IMR-90 (cell line): ENCODE data around the gene LCN2. TPM values are rescaled to one million over a fixed set of nuclear protein-coding genes. Genes with fewer than 3 reads are reported as not detected.

Source experiments
- ATAC-seq: fragments of 200-7000 bp; cut with Tn5 transposase; 2 replicates; pipeline ENCODE4 v1.9.1; 2020; ENCODE audit warnings: low read depth, mild to moderate bottlenecking, moderate library complexity
- BruUV-seq: library from RNA; stranded (reverse); fragments of 400-500 nt; replicated peaks from 2 replicates; lab custom pipeline; 2021; lab: Mats Ljungman, UMichigan
- CTCF ChIA-PET: fragments of 300-600 bp; formaldehyde crosslinking; extraction: SDS; loops from one replicate; lab custom pipeline; 2021; ENCODE audit warnings: antibody characterized with exemption; lab: Yijun Ruan, JAX
- POLR2A ChIA-PET: fragments of 300-600 bp; sonication (Branson Sonifier 250); formaldehyde crosslinking; loops from one replicate; lab custom pipeline; 2022; ENCODE audit warnings: antibody characterized with exemption; ENCODE audit not compliant: unreplicated experiment; lab: Charles Lee
- DNase-seq: peaks from one replicate; pipeline ENCODE4 v3.0.0; 2013
- H2AFZ ChIP-seq: replicated peaks from 2 replicates; pipeline ENCODE3; 2013; ENCODE audit warnings: low read length, mild to moderate bottlenecking; ENCODE audit not compliant: poor library complexity
- H2AK5ac ChIP-seq: 2 replicates; pipeline ENCODE4 v1.6.1; 2013; ENCODE audit warnings: low read depth, low read length, inconsistent platforms
- H2AK9ac ChIP-seq: replicated peaks from 2 replicates; pipeline ENCODE3; 2013; ENCODE audit warnings: mild to moderate bottlenecking, low read depth, low read length, moderate library complexity; ENCODE audit not compliant: poor library complexity
- H2BK120ac ChIP-seq: 2 replicates; pipeline ENCODE4 v1.6.1; 2013; ENCODE audit warnings: low read depth, low read length, inconsistent platforms
- H2BK15ac ChIP-seq: 3 replicates; pipeline ENCODE4 v1.6.1; 2013; ENCODE audit warnings: low read depth, low read length, inconsistent platforms
- H2BK20ac ChIP-seq: 2 replicates; pipeline ENCODE4 v1.6.1; 2013; ENCODE audit warnings: low read depth, mild to moderate bottlenecking, inconsistent platforms, low read length, moderate library complexity
- H2BK5ac ChIP-seq: 2 replicates; pipeline ENCODE4 v1.6.1; 2013; ENCODE audit warnings: mild to moderate bottlenecking, low read depth, low read length, inconsistent platforms; ENCODE audit not compliant: poor library complexity, severe bottlenecking
- H3K14ac ChIP-seq: replicated peaks from 2 replicates; pipeline ENCODE4 v1.6.1; 2013; ENCODE audit warnings: low read depth, low read length, inconsistent platforms
- H3K18ac ChIP-seq: 2 replicates; pipeline ENCODE4 v1.6.1; 2013; ENCODE audit warnings: low read depth, low read length, control low read depth
- H3K23ac ChIP-seq: 2 replicates; pipeline ENCODE4 v1.6.1; 2013; ENCODE audit warnings: low read depth, low read length, inconsistent platforms
- H3K27ac ChIP-seq: 2 replicates; pipeline ENCODE4 v1.5.1; 2013; ENCODE audit warnings: mild to moderate bottlenecking, control low read depth, low read length; ENCODE audit not compliant: insufficient read depth
- H3K27me3 ChIP-seq: 2 replicates; pipeline ENCODE4 v1.6.1; 2013; ENCODE audit warnings: low read length; ENCODE audit not compliant: control insufficient read depth, insufficient read depth
- H3K36me3 ChIP-seq: 2 replicates; pipeline ENCODE4 v1.6.1; 2013; ENCODE audit warnings: low read length, mixed read lengths; ENCODE audit not compliant: control insufficient read depth, insufficient read depth
- H3K4ac ChIP-seq: 2 replicates; pipeline ENCODE4 v1.6.1; 2013; ENCODE audit warnings: low read depth, low read length, inconsistent platforms
- H3K4me1 ChIP-seq: 2 replicates; pipeline ENCODE4 v1.6.1; 2013; ENCODE audit warnings: low read length, mixed read lengths; ENCODE audit not compliant: control insufficient read depth, insufficient read depth
- H3K4me2 ChIP-seq: 2 replicates; pipeline ENCODE4 v1.6.1; 2013; ENCODE audit warnings: low read depth, mild to moderate bottlenecking, control low read depth, low read length, moderate library complexity
- H3K4me3 ChIP-seq: 2 replicates; pipeline ENCODE4 v1.5.1; 2013; ENCODE audit warnings: low read depth, mild to moderate bottlenecking, control low read depth, low read length, moderate library complexity; ENCODE audit not compliant: insufficient read depth
- H3K56ac ChIP-seq: 2 replicates; pipeline ENCODE4 v1.6.1; 2013; ENCODE audit warnings: low read length, inconsistent platforms; ENCODE audit not compliant: insufficient read depth; ENCODE audit errors: extremely low read depth
- H3K79me1 ChIP-seq, 2 experiments: 2 replicates each; pipeline ENCODE4 v1.6.1; 2013; ENCODE audit warnings: low read length in 2 of 2, inconsistent platforms in 1 of 2, low read depth in 1 of 2
- H3K9ac ChIP-seq: 2 replicates; pipeline ENCODE4 v1.6.1; 2013; ENCODE audit warnings: low read depth, low read length, control low read depth
- H3K9me1 ChIP-seq: 2 replicates; pipeline ENCODE4 v1.6.1; 2013; ENCODE audit warnings: low read length, inconsistent platforms; ENCODE audit not compliant: insufficient read depth
- H3K9me3 ChIP-seq: 2 replicates; pipeline ENCODE4 v1.6.1; 2013; ENCODE audit warnings: low read length; ENCODE audit not compliant: control insufficient read depth, insufficient read depth
- H4K20me1 ChIP-seq: 2 replicates; pipeline ENCODE4 v1.6.1; 2013; ENCODE audit warnings: low read length, inconsistent platforms; ENCODE audit not compliant: insufficient read depth
- H4K5ac ChIP-seq: 2 replicates; pipeline ENCODE4 v1.6.1; 2013; ENCODE audit warnings: mild to moderate bottlenecking, low read depth, low read length, control low read depth
- H4K8ac ChIP-seq, 2 experiments: 2 replicates each; pipeline ENCODE4 v1.6.1; 2013; ENCODE audit warnings: low read depth in 2 of 2, low read length in 2 of 2, control low read depth in 1 of 2, inconsistent platforms in 1 of 2
- H4K91ac ChIP-seq: 2 replicates; pipeline ENCODE4 v1.6.1; 2013; ENCODE audit warnings: low read depth, low read length, inconsistent platforms; ENCODE audit not compliant: insufficient read depth
- RFX5 ChIP-seq: IDR thresholded peaks from 2 replicates; pipeline ENCODE4 v1.8.0; 2012; ENCODE audit warnings: low read depth, mild to moderate bottlenecking, low read length, moderate library complexity
- WGBS, 2 experiments: methylation state at CpG; one replicate each; pipeline versions ENCODE4 v1.1.5 to v1.1.7; 2013; ENCODE audit warnings: missing lambda C conversion rate in 2 of 2; ENCODE audit not compliant: insufficient read length in 1 of 2; ENCODE audit errors: extremely low coverage in 2 of 2; 5-methylcytosine and 5-hydroxymethylcytosine counted together
- dilution Hi-C: fragments of 300-500 bp; cut with HindIII; formaldehyde crosslinking; loops from one replicate; pipeline ENCODE4 v1.14.3; 2018; ENCODE audit warnings: low sequenced_read_pairs; ENCODE audit not compliant: unreplicated experiment
- in situ Hi-C: fragments of 300-500 bp; cut with MboI; formaldehyde crosslinking; loops from 3 replicates; pipeline ENCODE4 v1.14.3; 2019; ENCODE audit warnings: low sequenced_read_pairs, inconsistent platforms, mixed read lengths
- intact Hi-C: fragments of 100-400 bp; cut with micrococcal nuclease; formaldehyde crosslinking; loops from 2 replicates; pipeline ENCODE4 v1.10.0; 2022
- polyA plus RNA-seq, 3 experiments: library from polyadenylated mRNA; depleted of rRNA; stranded (reverse); fragments of >200 nt; gene quantifications; 2 replicates each; pipeline ENCODE4 v1.2.3, GENCODE V29; 2012; ENCODE audit warnings: low replicate concordance in 1 of 3
- total RNA-seq: library from RNA; depleted of rRNA; stranded (reverse); fragments of >200 nt; gene quantifications from 2 replicates; pipeline ENCODE4 v1.2.3, GENCODE V29; 2012

Gene LCN2
- total and polyA plus RNA-seq, 2 of the 4 experiments (the other 2 are of a cell fraction), result not detected

GRCh38 chr9:128161215-128161902 lies 12.1 kb downstream of the LCN2 start:
- 97% methylated on average over 6 of the region's 13 CpGs; no CpG with 5 or more reads in 1 of the 2 experiments for WGBS, 2 experiments

More at GRCh38 chr9:128161215-128161902, 12.1 kb downstream of the LCN2 start:
- Histone ChIP-seq H2BK15ac (no peak overlapping the region), H3K79me1 (peaks cover 10 to 38% of the 10 kb centered on the region in 2 experiments), H3K36me3 (peaks cover 33% of the 10 kb centered on the region), H3K18ac (no peak overlapping the region), H3K9me1 (peaks cover 5% of the 10 kb centered on the region), H2BK20ac (no peak overlapping the region), H3K4me2 (peak overlapping the region; percentile 95), H2BK120ac (no peak overlapping the region), H4K20me1 (peaks cover 11% of the 10 kb centered on the region), H3K9ac (no peak overlapping the region), H3K23ac (no peak overlapping the region), H3K4me1 (peaks cover 1% of the 10 kb centered on the region; the same call in 1 of the 2 replicates), H2BK5ac (no peak overlapping the region), H2AFZ (no peak overlapping the region), H4K91ac (no peak overlapping the region), H3K4ac (no peak overlapping the region), H3K14ac (no peak overlapping the region), H2AK9ac (no peak overlapping the region), H3K9me3 (no peaks in the 10 kb centered on the region), H3K56ac (no peak overlapping the region), H3K4me3 (no peak overlapping the region), H4K5ac (no peak overlapping the region), H3K27me3 (no peaks in the 10 kb centered on the region), H3K27ac (no peak overlapping the region), H4K8ac (no peak overlapping the region), H2AK5ac (no peak overlapping the region)
- in situ Hi-C loops, result no loop called here
- CTCF ChIA-PET, result interaction anchor here (1.1 kb wide), 1 partner anchor 22 kb away, joined by 3 read pairs; no protein-coding TSS in a partner anchor
- intact Hi-C loops, result no loop called here
- TF ChIP-seq RFX5, result no peak
- dilution Hi-C loops, result no loop called here
- DNase-seq (no peak), ATAC-seq (no peak)
- POLR2A ChIA-PET, result no interaction called here
- no TSS peak for BruUV-seq
